GM19238 (cell line): Measurements from ENCODE around the gene RBM8A.

Experiments used
- DNase-seq: peaks from one replicate; pipeline ENCODE4 v3.0.0; 2011; ENCODE audit warnings: low spot score; ENCODE audit not compliant: insufficient read length

The RBM8A gene

DNA sequence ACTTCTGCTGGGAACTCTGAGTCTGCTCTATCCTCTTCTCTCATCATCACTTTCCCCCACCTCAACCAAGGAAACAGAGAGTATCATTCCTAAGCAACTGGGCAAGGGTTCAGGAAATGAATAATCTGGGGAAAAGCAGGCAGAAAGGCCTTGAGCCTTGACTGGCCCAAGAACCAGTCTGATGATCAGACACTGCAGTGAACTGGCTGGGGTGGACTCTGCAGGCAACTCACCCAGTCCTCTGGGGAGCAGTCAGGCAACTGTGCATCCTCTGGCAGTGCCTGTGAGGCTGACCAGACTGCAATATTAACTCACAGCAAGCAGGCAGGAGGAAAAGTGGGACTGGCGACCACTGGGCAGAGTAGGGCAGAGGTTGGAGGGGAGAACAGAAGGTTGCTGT lies 42.6 kb downstream of the RBM8A start:
- no peak for DNase-seq

DNA sequence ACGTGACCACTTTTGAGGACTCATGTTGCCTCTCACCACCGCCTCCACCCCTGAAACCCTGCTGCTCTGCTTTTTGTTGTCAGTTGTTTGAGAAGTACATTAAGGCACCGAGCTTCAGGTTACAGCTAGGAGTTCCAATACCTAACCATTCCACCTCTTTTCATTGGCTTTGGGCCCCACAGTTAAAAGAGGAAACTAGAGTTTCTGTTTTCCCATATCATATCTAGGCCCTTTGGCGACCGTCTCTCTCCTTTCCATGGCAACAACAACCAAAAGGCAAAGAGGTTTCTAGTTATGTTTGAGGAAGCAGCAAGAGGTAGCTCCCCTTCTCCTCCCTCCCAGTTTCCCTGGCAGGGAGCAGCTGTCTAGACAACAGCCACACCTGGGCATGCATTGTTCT lies 47.5 kb downstream of the RBM8A start:
- DNase-seq: no peak

- no peak for DNase-seq
Measured at GRCh38 chr1:145878724-145879123, 48.6 kb downstream of the RBM8A start.

DNA sequence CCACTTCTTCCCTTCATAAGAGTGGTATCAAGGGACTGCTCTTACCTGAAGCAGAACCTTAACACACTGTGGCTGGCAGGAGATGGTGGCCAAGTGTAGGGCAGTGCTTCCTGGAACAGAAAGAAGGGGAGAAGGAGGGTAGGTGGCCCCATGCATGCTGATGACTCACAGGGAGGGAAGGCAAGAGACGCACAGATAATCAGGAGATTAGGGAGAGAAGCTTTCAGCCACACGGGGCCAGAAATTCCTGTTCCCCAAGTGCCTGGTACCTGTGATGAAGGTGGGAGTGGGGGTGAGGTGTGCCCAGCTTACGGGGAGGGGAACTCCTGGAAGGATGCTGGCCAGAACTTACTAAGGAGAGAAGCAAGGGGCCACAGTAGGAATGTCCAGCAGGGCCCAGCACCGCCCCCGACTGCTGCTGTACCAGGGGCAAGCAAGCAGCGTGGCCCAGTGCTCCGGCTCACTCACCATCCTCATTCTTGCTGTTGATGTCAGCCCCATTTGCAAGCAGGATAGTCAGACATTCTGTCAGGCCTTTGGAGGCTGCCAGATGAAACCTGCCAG lies 49.3 kb downstream of the RBM8A start:
- no peak for DNase-seq

DNA sequence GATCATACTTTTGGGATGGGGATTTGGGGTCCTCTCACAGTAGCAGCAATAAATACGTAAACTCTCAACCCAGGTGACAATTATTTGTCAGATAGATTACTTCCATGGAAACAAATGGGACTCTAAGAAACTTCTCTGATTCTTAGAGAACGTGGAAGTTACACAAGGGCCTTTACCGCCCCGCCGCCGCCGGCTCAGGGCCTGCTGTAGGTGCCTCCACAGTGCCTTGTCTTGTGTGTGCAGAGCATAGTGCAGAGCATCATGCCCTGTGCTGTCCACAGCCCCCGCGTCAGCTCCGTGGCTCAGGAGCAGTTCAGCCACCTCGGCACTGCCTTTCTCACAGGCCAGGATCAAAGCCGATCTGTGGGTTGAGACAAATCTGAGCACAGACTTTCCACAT lies 52.6 kb downstream of the RBM8A start:
- no peak for DNase-seq

DNA sequence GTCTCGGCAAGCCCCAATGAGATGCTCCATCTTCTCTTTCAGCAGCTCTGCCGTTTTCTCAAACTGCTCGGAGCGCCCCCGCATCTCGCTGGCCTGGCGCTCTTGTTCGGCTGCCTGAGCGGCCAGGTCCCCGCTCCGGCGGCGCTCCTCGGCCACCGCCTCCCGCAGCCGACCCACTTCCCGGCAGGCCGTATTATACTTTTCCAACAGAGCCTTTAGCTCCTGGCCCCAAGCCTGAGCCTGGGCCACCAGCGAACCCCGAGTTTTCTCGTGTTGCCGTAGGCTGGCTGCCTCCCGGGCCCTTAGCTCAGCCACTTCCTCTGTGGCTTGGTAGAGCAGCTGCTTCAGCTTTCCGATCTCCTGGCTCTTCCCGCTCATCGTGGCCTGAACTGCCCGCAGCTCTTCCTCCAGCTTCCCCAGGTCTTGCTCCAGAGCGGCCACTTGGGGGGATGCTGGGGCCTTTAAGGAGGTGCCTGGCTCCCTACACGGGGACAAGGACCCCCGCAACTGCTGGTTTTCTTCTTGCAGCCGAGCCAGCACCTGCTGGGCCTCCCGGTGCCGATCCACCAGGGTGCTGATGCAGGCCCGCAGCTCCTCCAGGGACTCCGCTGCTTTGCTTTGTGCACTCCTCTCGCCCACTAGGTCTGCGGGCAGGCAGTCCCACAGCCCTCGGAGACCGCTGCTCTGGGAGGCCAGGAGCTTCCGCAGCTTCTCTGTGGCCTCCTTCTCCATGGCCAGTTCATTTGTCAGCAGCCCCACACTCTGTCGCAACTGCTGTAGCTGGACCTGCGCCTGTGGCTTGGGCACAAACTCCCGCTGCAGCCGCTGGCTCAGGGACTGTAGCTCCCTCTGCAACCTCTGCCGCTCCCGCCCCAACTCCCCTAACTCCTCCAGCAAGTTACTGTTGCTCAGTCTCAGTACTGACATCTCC lies 55.0 kb downstream of the RBM8A start:
- DNase-seq: no peak
